CD4-positive, alpha-beta T cell (primary cell): ENCODE measurements around the gene VAV2. TPM values are rescaled to one million over a fixed set of nuclear protein-coding genes. Genes with fewer than 3 reads are reported as not detected.
A peak's percentile ranks its signal among the peaks of the same experiment; 100 is the strongest.

Experiments
- ATAC-seq: fragments of 200-7000 bp; cut with Tn5 transposase; one replicate; pipeline ENCODE4 v1.10.0; 2022; ENCODE audit warnings: mild to moderate bottlenecking; ENCODE audit not compliant: poor library complexity
- CTCF ChIA-PET: fragments of 350-600 bp; sonication (Branson Sonifier 250); formaldehyde crosslinking; loops from one replicate; lab custom pipeline; 2021; ENCODE audit warnings: antibody characterized with exemption, inconsistent platforms; lab: Charles Lee
- POLR2A ChIA-PET: fragments of 350-600 bp; sonication (Branson Sonifier 250); formaldehyde crosslinking; loops from one replicate; lab custom pipeline; 2021; ENCODE audit warnings: antibody characterized with exemption, inconsistent platforms; lab: Charles Lee
- DNase-seq, 14 experiments: peaks; one replicate each; pipeline ENCODE4 v3.0.0-alpha.2; 2013 to 2020; ENCODE audit warnings: mixed read lengths in 2 of 14
- H3K27ac ChIP-seq, 2 donors: one replicate each; pipeline versions ENCODE4 v1.5.1 to v1.7.0; 2013; ENCODE audit warnings: low read length in 2 of 2, low read depth in 1 of 2, mild to moderate bottlenecking in 1 of 2
- H3K27me3 ChIP-seq, 2 experiments: 1 replicate in 1 of 2; 2 replicates in 1 of 2; pipeline versions ENCODE4 v1.6.1 to v1.7.0; 2013; ENCODE audit warnings: low read length in 2 of 2, control low read depth in 1 of 2, mild to moderate bottlenecking in 1 of 2, moderate library complexity in 1 of 2; ENCODE audit not compliant: insufficient read depth in 2 of 2, control insufficient read depth in 1 of 2
- H3K36me3 ChIP-seq: one replicate; pipeline ENCODE4 v1.6.1; 2013; ENCODE audit warnings: low read length, control low read depth; ENCODE audit not compliant: insufficient read depth
- H3K4me1 ChIP-seq: one replicate; pipeline ENCODE4 v1.6.1; 2013; ENCODE audit warnings: low read length, control low read depth; ENCODE audit not compliant: insufficient read depth
- H3K4me3 ChIP-seq: one replicate; pipeline ENCODE4 v1.5.1; 2013; ENCODE audit warnings: mild to moderate bottlenecking, low read length, moderate library complexity
- H3K9me3 ChIP-seq, 2 experiments: 1 replicate in 1 of 2; 2 replicates in 1 of 2; pipeline versions ENCODE4 v1.6.1 to v1.7.0; 2013; ENCODE audit warnings: low read length in 2 of 2, mild to moderate bottlenecking in 2 of 2, control low read depth in 1 of 2, moderate library complexity in 1 of 2; ENCODE audit not compliant: control insufficient read depth in 1 of 2, insufficient read depth in 1 of 2
- H3K27ac Mint-ChIP-seq: one replicate; pipeline ENCODE4 v1.8.0; 2020; ENCODE audit warnings: mixed read lengths
- H3K27me3 Mint-ChIP-seq: one replicate; pipeline ENCODE4 v1.8.0; 2021; ENCODE audit warnings: mixed read lengths
- H3K36me3 Mint-ChIP-seq: one replicate; pipeline ENCODE4 v1.8.0; 2021; ENCODE audit warnings: low read depth, mixed read lengths
- H3K4me1 Mint-ChIP-seq: one replicate; pipeline ENCODE4 v1.8.0; 2021; ENCODE audit warnings: low read depth, mixed read lengths
- H3K4me3 Mint-ChIP-seq: one replicate; pipeline ENCODE4 v1.8.0; 2020; ENCODE audit warnings: mild to moderate bottlenecking, mixed read lengths
- H3K9me3 Mint-ChIP-seq: one replicate; pipeline ENCODE4 v1.8.0; 2020; ENCODE audit warnings: mixed read lengths
- CTCF ChIP-seq: fragments of 200-600 bp; IDR thresholded peaks from one replicate; pipeline ENCODE4 v1.8.0; 2022; ENCODE audit warnings: antibody characterized with exemption, mild to moderate bottlenecking
- intact Hi-C, 2 experiments: fragments of 100-400 bp; cut with DNase I in 1 of 2; cut with micrococcal nuclease in 1 of 2; formaldehyde crosslinking; loops; one replicate each; pipeline versions ENCODE4 v1.15.1 to v1.9.0; 2023 to 2025; cut with DNase I, micrococcal nuclease
- total RNA-seq, 174 experiments: library from RNA in 2 of 174; stranded (reverse) in 2 of 174; gene quantifications; one replicate each; pipeline ENCODE4 v1.2.3 and lab custom pipeline; 2021 to 2026

The VAV2 gene
- total RNA-seq, 2 experiments from 2014 or later, result 1.6 to 1.7 TPM

- Histone ChIP-seq H3K9me3 (no peaks in the 10 kb centered on the region), H3K27me3 (no peaks in the 10 kb centered on the region), H3K4me3 (no peak overlapping the region), H3K4me1 (peaks cover 13% of the 10 kb centered on the region), H3K27ac (no peak overlapping the region), H3K36me3 (peaks cover 15% of the 10 kb centered on the region)
- H3K4me3 Mint-ChIP-seq, result peak overlapping the region; percentile 21
- ChIA-PET POLR2A (no interaction called here), CTCF (interaction anchor here (1.7 kb wide), 1 partner anchor 71 kb away, joined by 3 read pairs; no protein-coding TSS in a partner anchor)
- peaks cover 17% of the 10 kb centered on the region for H3K36me3 Mint-ChIP-seq
- H3K4me1 Mint-ChIP-seq, result no peaks in the 10 kb centered on the region
- H3K27me3 Mint-ChIP-seq, result no peaks in the 10 kb centered on the region
- no peak overlapping the region for H3K27ac Mint-ChIP-seq
- intact Hi-C loops, result loop anchor here in 1 of 2 experiments (5.0 to 10.0 kb wide), 4 partner anchors 299 to 673 kb away; partner anchors contain the start of genes RXRA, SURF1 and SURF2
- no peak for ATAC-seq
- H3K9me3 Mint-ChIP-seq, result no peaks in the 10 kb centered on the region
- no peak for TF ChIP-seq CTCF
- peak in 1 of 14 experiments; percentile 16 for DNase-seq
Measured at GRCh38 chr9:134028076-134028475, 36.0 kb upstream of the VAV2 start.

DNA sequence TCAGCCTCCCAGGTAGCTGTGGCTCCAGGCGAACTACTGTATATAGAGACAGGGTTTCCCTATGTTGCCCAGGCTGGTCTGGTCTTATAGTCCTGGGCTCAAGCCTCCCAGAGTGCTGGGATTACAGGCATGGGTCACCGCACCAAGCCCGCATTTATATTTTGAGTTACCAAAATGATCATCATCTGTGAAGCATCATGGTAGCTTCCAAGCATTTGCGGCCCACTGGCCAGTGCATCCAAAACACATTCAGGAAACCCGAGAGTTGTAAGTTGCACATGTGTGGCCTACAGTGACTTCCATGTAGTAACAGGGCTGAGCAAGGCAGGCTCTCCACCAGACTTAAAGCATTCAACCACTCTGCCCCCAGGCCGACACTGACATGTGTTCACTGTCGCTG is 35.4 kb upstream of the VAV2 start:
- DNase-seq (peak in 1 of 14 experiments; percentile 9), ATAC-seq (no peak)
- ChIA-PET POLR2A (no interaction called here), CTCF (interaction anchor here (1.7 kb wide), 1 partner anchor 72 kb away, joined by 3 read pairs; no protein-coding TSS in a partner anchor)
- Histone ChIP-seq H3K4me1 (peaks cover 13% of the 10 kb centered on the region), H3K9me3 (no peaks in the 10 kb centered on the region), H3K27ac (no peak overlapping the region), H3K27me3 (no peaks in the 10 kb centered on the region), H3K4me3 (no peak overlapping the region), H3K36me3 (peaks cover 11% of the 10 kb centered on the region)
- H3K4me1 Mint-ChIP-seq, result no peaks in the 10 kb centered on the region
- H3K27me3 Mint-ChIP-seq, result no peaks in the 10 kb centered on the region
- intact Hi-C loops, result loop anchor here in 1 of 2 experiments (5.0 to 10.0 kb wide), 4 partner anchors 300 to 673 kb away; partner anchors contain the start of genes RXRA, SURF1 and SURF2
- peaks cover 13% of the 10 kb centered on the region for H3K36me3 Mint-ChIP-seq
- peak overlapping the region; percentile 71 for H3K4me3 Mint-ChIP-seq
- H3K9me3 Mint-ChIP-seq, result no peaks in the 10 kb centered on the region
- no peak overlapping the region for H3K27ac Mint-ChIP-seq
- TF ChIP-seq CTCF, result no peak

- peaks cover 13% of the 10 kb centered on the region for H3K4me1 ChIP-seq
- H3K27ac ChIP-seq, result no peak overlapping the region
- ChIA-PET CTCF (interaction anchor here (1.7 kb wide), 1 partner anchor 72 kb away, joined by 3 read pairs; no protein-coding TSS in a partner anchor), POLR2A (interaction anchor here (3.0 kb wide), 1 partner anchor 108 kb away, joined by 20 read pairs; the partner anchor contains the start of gene WDR5)
- H3K36me3 ChIP-seq, result peaks cover 11% of the 10 kb centered on the region
- ATAC-seq, result no peak
- intact Hi-C loops, result loop anchor here in 1 of 2 experiments (5.0 to 10.0 kb wide), 4 partner anchors 300 to 672 kb away; partner anchors contain the start of genes RXRA, SURF1 and SURF2
- no peaks in the 10 kb centered on the region for H3K9me3 ChIP-seq
- H3K36me3 Mint-ChIP-seq, result peaks cover 13% of the 10 kb centered on the region
- no peak overlapping the region for H3K4me3 ChIP-seq
- no peaks in the 10 kb centered on the region for H3K9me3 Mint-ChIP-seq
- no peak overlapping the region for H3K27ac Mint-ChIP-seq
- H3K4me1 Mint-ChIP-seq, result no peaks in the 10 kb centered on the region
- H3K27me3 ChIP-seq, result no peaks in the 10 kb centered on the region
- no peak for TF ChIP-seq CTCF
- no peak for DNase-seq
- peak overlapping the region; percentile 88 for H3K4me3 Mint-ChIP-seq
- H3K27me3 Mint-ChIP-seq, result no peaks in the 10 kb centered on the region
Measured at GRCh38 chr9:134026981-134027380, 34.9 kb upstream of the VAV2 start.
